K562 (cell line): ENCODE measurements around the gene EEPD1. TPM values are rescaled to one million over a fixed set of nuclear protein-coding genes. Genes with fewer than 3 reads are reported as not detected.

Source experiments
- BCL6 ChIP-seq: fragments of 250-450 bp; sonication (Bioruptor Pico); IDR thresholded peaks from 2 replicates; pipeline ENCODE4 v1.4.0; 2020
- BMI1 ChIP-seq: fragments of 150-350 bp; IDR thresholded peaks from 2 replicates; pipeline ENCODE4 v1.6.1; 2014; ENCODE audit warnings: low read length
- DPF2 ChIP-seq: fragments of 450-650 bp; IDR thresholded peaks from 2 replicates; pipeline ENCODE4 v1.6.1; 2016
- GTF3C2 ChIP-seq: IDR thresholded peaks from 3 replicates; pipeline ENCODE4 v1.6.1; 2011; ENCODE audit warnings: borderline replicate concordance, mild to moderate bottlenecking, moderate library complexity; ENCODE audit not compliant: insufficient read length; ENCODE audit errors: extremely low read depth
- KDM5B ChIP-seq: fragments of 200-600 bp; sonication (generic); IDR thresholded peaks from 2 replicates; pipeline ENCODE4 v1.6.1; 2012; ENCODE audit warnings: low read depth, mild to moderate bottlenecking, moderate library complexity, low read length, control low read depth, inconsistent platforms; ENCODE audit not compliant: insufficient replicate concordance
- KLF1 ChIP-seq: fragments of 450-650 bp; IDR thresholded peaks from 2 replicates; pipeline ENCODE4 v1.6.1; 2016; ENCODE audit warnings: missing genetic modification characterization, missing compliant biosample characterization
- NR2C1 ChIP-seq, 2 experiments: fragments of 450-650 bp; IDR thresholded peaks; 2 replicates each; pipeline ENCODE4 v1.6.1; 2017; ENCODE audit warnings: mild to moderate bottlenecking in 2 of 2, antibody characterized with exemption in 1 of 2, inconsistent platforms in 1 of 2, missing compliant biosample characterization in 1 of 2, missing genetic modification characterization in 1 of 2
- PYGO2 ChIP-seq: fragments of 450-650 bp; IDR thresholded peaks from 2 replicates; pipeline ENCODE4 v1.6.1; 2016; ENCODE audit warnings: mild to moderate bottlenecking, missing genetic modification characterization, moderate library complexity, missing compliant biosample characterization
- TRIM24 ChIP-seq, 2 experiments: fragments of 450-650 bp; IDR thresholded peaks; 2 replicates each; pipeline ENCODE4 v1.6.1; 2016
- ZBTB49 ChIP-seq: sonication (generic); formaldehyde crosslinking; IDR thresholded peaks from 2 replicates; pipeline ENCODE4 v1.8.0; 2022; ENCODE audit warnings: missing genetic modification reagents, mild to moderate bottlenecking, borderline replicate concordance
- ZNF263 ChIP-seq: sonication (generic); formaldehyde crosslinking; IDR thresholded peaks from 2 replicates; pipeline ENCODE4 v1.8.0; 2022; ENCODE audit warnings: mild to moderate bottlenecking, missing genetic modification reagents, borderline replicate concordance
- ZNF512 ChIP-seq: IDR thresholded peaks from 2 replicates; pipeline ENCODE4 v1.6.1; 2016; ENCODE audit warnings: missing genetic modification characterization, missing compliant biosample characterization
- ZNF584 ChIP-seq: fragments of 200-800 bp; sonication (Bioruptor generic); IDR thresholded peaks from 2 replicates; pipeline ENCODE4 v1.6.1; 2016; ENCODE audit warnings: low read depth, mild to moderate bottlenecking, missing genetic modification characterization, missing compliant biosample characterization
- polyA plus RNA-seq, 8 experiments: library from polyadenylated mRNA; depleted of rRNA in 4 of 8; stranded (reverse) in 5 of 8; unstranded in 3 of 8; fragments of >200 nt; fragmentation: Nextera tagmentation in 2 of 8; fragmentation: Illumina TruSeq in 1 of 8; extraction: Ambion mirVana in 2 of 8; extraction: Trizol in 1 of 8; gene quantifications; 2 replicates each; pipeline versions ENCODE4 v1.2.1 to v1.2.3, GENCODE V29; 2011 to 2014; ENCODE audit warnings: inconsistent platforms in 1 of 8, missing spikeins in 1 of 8
- total RNA-seq, 7 experiments: library from RNA; depleted of rRNA in 6 of 7; stranded (reverse); fragments of >200 nt in 6 of 7; fragmentation: Illumina TruSeq in 2 of 7; extraction: Trizol in 2 of 7; gene quantifications; 2 replicates each; pipeline versions ENCODE4 v1.2.1 to v1.2.3, GENCODE V29; 2011 to 2021; ENCODE audit warnings: low replicate concordance in 1 of 7
- TF ChIP-seq, protein P1 (sequence below): sonication (generic); formaldehyde crosslinking; IDR thresholded peaks from 2 replicates; pipeline ENCODE4 v1.8.1; 2023; ENCODE audit warnings: mild to moderate bottlenecking, missing genetic modification reagents
- TF ChIP-seq, protein P2 (sequence below): fragments of 450-650 bp; conservative IDR thresholded peaks from 2 replicates; pipeline ENCODE4 v1.6.1; 2016; ENCODE audit warnings: missing genetic modification characterization, low read depth, mild to moderate bottlenecking, missing compliant biosample characterization, moderate library complexity

EEPD1 gene
- total and polyA plus RNA-seq, 9 of the 15 experiments (the other 6 are each of a cell fraction or from before 2014, with no cell fraction given) = 0.01 to 1.5 (median 0.74) TPM; not detected in 1

GRCh38 chr7:36217211-36217960, 64.3 kb downstream of the EEPD1 start (continued):
- TF ChIP-seq KLF1 (tag) (no peak), ZBTB49 (no peak), NR2C1 (IDR thresholded peaks at IDR 0.05) (no peak), NR2C1 (tag; IDR thresholded peaks at IDR 0.05) (peak; percentile 82), KDM5B (no peak), DPF2 (no peak), ZNF512 (tag) (no peak), BCL6 (peak; percentile 85), ZNF263 (CRISPR knock-in tag) (no peak), PYGO2 (peak; percentile 87), BMI1 (no peak), TRIM24 (IDR thresholded peaks at IDR 0.05) (no peak), ZNF584 (CRISPR knock-in tag) (no peak; the same call in 1 of the 2 replicates), GTF3C2 (no peak)
- TF ChIP-seq, protein P1, sequence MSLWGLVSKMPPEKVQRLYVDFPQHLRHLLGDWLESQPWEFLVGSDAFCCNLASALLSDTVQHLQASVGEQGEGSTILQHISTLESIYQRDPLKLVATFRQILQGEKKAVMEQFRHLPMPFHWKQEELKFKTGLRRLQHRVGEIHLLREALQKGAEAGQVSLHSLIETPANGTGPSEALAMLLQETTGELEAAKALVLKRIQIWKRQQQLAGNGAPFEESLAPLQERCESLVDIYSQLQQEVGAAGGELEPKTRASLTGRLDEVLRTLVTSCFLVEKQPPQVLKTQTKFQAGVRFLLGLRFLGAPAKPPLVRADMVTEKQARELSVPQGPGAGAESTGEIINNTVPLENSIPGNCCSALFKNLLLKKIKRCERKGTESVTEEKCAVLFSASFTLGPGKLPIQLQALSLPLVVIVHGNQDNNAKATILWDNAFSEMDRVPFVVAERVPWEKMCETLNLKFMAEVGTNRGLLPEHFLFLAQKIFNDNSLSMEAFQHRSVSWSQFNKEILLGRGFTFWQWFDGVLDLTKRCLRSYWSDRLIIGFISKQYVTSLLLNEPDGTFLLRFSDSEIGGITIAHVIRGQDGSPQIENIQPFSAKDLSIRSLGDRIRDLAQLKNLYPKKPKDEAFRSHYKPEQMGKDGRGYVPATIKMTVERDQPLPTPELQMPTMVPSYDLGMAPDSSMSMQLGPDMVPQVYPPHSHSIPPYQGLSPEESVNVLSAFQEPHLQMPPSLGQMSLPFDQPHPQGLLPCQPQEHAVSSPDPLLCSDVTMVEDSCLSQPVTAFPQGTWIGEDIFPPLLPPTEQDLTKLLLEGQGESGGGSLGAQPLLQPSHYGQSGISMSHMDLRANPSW (CRISPR knock-in tag) = no peak
- TF ChIP-seq, protein P2, sequence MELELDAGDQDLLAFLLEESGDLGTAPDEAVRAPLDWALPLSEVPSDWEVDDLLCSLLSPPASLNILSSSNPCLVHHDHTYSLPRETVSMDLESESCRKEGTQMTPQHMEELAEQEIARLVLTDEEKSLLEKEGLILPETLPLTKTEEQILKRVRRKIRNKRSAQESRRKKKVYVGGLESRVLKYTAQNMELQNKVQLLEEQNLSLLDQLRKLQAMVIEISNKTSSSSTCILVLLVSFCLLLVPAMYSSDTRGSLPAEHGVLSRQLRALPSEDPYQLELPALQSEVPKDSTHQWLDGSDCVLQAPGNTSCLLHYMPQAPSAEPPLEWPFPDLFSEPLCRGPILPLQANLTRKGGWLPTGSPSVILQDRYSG (tag) = peak; percentile 97
